RWPE1 (cell line): ENCODE results near the gene PIPOX.
"Not testable (repeated sequence)": the region's sequence is repeated elsewhere in the genome, so short reads cannot be mapped to it uniquely, and the experiment has no call there.

Experiments
- CTCF ChIA-PET: fragments of 350-600 bp; sonication (Branson Sonifier 250); formaldehyde crosslinking; extraction: SDS; loops from one replicate; lab custom pipeline; 2021; lab: Yijun Ruan, JAX
- POLR2A ChIA-PET: fragments of 400-600 bp; formaldehyde crosslinking; extraction: SDS; loops from one replicate; lab custom pipeline; 2020; ENCODE audit warnings: antibody characterized with exemption; ENCODE audit not compliant: low non-redundant PET; lab: Yijun Ruan, JAX
- DNase-seq: peaks from one replicate; pipeline ENCODE4 v3.0.0; 2012; ENCODE audit warnings: low spot score
- H3K27ac ChIP-seq: fragments of 450-650 bp; 2 replicates; pipeline ENCODE4 v1.5.1; 2017
- CTCF ChIP-seq: fragments of 450-650 bp; conservative IDR thresholded peaks from 2 replicates; pipeline ENCODE4 v1.5.1; 2017; ENCODE audit warnings: low read depth, mild to moderate bottlenecking

The PIPOX gene

GRCh38 chr17:29084541-29085146, 41.7 kb downstream of the PIPOX start:
- no peak overlapping the region for H3K27ac ChIP-seq
- ChIA-PET POLR2A (no interaction called here), CTCF (interaction anchor here (0.7 to 1.6 kb wide), 4 partner anchors 8 to 149 kb away, joined by 3 to 6 read pairs (median 4); no protein-coding TSS in a partner anchor)
- no peak for TF ChIP-seq CTCF
- no peak for DNase-seq

- ChIA-PET POLR2A (no interaction called here), CTCF (interaction anchor here (0.7 to 1.6 kb wide), 3 partner anchors 8 to 150 kb away, joined by 3 to 6 read pairs (median 4); no protein-coding TSS in a partner anchor)
- H3K27ac ChIP-seq: no peak overlapping the region
Measured at GRCh38 chr17:29085223-29085622, 42.3 kb downstream of the PIPOX start.

DNA sequence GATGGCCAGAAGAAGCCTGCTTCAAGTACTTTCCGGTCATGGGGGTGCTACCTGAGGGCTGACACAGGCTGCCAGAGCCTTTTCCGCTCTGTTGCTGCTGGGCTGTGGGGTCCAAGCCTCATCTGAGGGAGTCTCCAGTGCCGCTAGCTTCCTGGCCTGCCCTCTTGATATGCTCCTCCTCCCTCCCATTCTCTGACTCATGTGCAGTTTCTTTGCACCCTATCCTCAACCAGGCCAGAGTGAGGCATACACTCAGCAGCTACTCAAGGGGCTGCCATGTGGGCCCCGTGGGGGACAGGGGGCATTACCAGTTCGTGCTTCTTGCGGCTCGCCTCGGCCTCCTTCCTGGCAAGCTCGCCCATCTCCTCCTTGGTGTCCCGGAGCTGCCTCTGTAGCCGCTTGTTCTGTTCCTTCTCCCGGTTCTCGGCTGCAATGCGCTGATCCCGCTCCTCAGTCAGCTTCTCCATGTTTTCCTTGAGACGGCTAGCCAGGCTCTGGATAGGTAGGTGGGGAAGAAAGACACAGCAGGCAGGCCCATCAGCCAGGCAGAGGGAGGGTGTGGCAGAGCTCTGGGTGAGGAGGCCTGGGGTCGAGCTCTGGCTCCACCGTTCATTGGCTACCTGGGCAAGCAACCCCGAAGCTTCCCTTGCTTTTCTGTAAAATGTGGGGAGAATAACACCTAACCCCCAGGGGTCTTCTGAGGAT, 43.8 kb downstream of the PIPOX start:
- ChIA-PET CTCF (interaction anchor here (1.2 kb wide), 1 partner anchor 25 kb away, joined by 3 read pairs; no protein-coding TSS in a partner anchor), POLR2A (no interaction called here)
- TF ChIP-seq CTCF: no peak
- no peak overlapping the region for H3K27ac ChIP-seq
- no peak for DNase-seq

More at GRCh38 chr17:29085223-29085622, 42.3 kb downstream of the PIPOX start:
- no peak for DNase-seq
- no peak for TF ChIP-seq CTCF

DNA sequence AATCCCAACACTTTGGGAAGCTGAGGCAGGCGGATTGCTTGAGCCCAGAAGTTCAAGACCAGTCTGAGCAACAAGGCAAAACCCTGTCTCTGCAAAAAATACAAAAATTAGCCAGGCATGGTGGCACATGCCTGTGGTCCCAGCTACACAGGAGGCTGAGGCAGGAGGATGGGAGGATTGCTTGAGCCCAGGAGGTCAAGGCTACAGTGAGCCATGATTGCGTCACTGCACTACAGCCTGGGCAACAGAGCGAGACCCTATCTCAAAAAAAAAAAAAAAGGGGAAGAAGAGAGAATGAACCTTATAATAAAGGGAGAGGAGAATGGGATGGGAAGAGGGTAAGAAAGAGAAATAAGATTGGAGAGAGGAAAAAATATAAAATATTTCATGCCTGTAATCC, 45.8 kb downstream of the PIPOX start:
- H3K27ac ChIP-seq, POLR2A ChIA-PET, DNase-seq: not testable (repeated sequence)
- CTCF ChIA-PET: interaction anchor here (0.7 kb wide), 1 partner anchor 428 kb away, joined by 3 read pairs; no protein-coding TSS in a partner anchor

- POLR2A ChIA-PET: no interaction called here
Measured at GRCh38 chr17:29089601-29090044, 46.7 kb downstream of the PIPOX start.

GRCh38 chr17:29090108-29090507, 47.2 kb downstream of the PIPOX start:
- POLR2A ChIA-PET: no interaction called here
- CTCF ChIA-PET: interaction anchor here (0.5 to 1.0 kb wide), 2 partner anchors 21 to 502 kb away, joined by 3 read pairs; no protein-coding TSS in a partner anchor

More at GRCh38 chr17:29089601-29090044, 46.7 kb downstream of the PIPOX start:
- no peak for TF ChIP-seq CTCF
- DNase-seq: no peak
- peak overlapping the region; percentile 10; the same call in 1 of the 2 replicates for H3K27ac ChIP-seq
- CTCF ChIA-PET: interaction anchor here (1.0 kb wide), 1 partner anchor 22 kb away, joined by 3 read pairs; no protein-coding TSS in a partner anchor

More at GRCh38 chr17:29090108-29090507, 47.2 kb downstream of the PIPOX start:
- no peak for DNase-seq
- no peak for TF ChIP-seq CTCF
- peak overlapping the region; percentile 10; the same call in 1 of the 2 replicates for H3K27ac ChIP-seq
